Measurements from ENCODE around the gene CCNK.

The CCNK gene

DNA sequence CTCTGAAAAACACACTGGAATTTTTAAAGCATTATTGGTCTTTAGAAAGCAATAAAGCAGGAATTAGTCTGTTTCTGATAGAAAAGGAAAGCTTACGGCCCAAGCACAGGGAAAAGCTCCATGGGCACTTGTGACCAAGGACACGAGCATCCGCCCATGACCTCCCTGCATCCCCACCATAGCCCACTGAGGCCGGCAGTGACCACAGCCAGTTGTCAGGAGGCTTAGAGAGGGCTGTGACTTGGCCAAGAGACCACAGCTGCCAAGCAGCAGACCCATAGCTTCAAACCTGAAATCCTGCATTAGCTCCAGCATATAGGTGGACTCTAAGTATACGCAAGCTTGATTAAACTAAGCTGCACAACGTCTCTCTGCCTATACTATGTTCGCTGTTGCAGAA is 9.5 kb upstream of the CCNK start:
- Histone ChIP-seq H3K4me3 (ENCODE audit: low read depth, low read length, poor library complexity, severe bottlenecking) (no peak overlapping the region), H3K9ac (ENCODE audit: low read length) (no peak overlapping the region), H3F3A (ENCODE audit: insufficient read depth, low read length) (no peaks in the 10 kb centered on the region), H3K9me3 (ENCODE audit: low read length) (no peaks in the 10 kb centered on the region), H3K4me1 (ENCODE audit: insufficient read depth, low read length, severe bottlenecking) (no peaks in the 10 kb centered on the region), H2AFZ (ENCODE audit: low read length) (no peak overlapping the region), H3K27me3 (ENCODE audit: insufficient read depth, low read length) (no peaks in the 10 kb centered on the region), H3K27ac (ENCODE audit: low read depth, low read length, poor library complexity, severe bottlenecking) (no peak overlapping the region), H3K79me2 (ENCODE audit: insufficient read depth, low read length) (peaks cover 61% of the 10 kb centered on the region), H3K4me2 (ENCODE audit: low read length) (no peak overlapping the region), H3K36me3 (ENCODE audit: insufficient read depth, low read length) (no peaks in the 10 kb centered on the region), H4K20me1 (ENCODE audit: insufficient read depth, low read length) (peaks cover 6% of the 10 kb centered on the region), H3K9me2 (ENCODE audit: low read depth, low read length) (no peaks in the 10 kb centered on the region)
- TF ChIP-seq, protein P1, sequence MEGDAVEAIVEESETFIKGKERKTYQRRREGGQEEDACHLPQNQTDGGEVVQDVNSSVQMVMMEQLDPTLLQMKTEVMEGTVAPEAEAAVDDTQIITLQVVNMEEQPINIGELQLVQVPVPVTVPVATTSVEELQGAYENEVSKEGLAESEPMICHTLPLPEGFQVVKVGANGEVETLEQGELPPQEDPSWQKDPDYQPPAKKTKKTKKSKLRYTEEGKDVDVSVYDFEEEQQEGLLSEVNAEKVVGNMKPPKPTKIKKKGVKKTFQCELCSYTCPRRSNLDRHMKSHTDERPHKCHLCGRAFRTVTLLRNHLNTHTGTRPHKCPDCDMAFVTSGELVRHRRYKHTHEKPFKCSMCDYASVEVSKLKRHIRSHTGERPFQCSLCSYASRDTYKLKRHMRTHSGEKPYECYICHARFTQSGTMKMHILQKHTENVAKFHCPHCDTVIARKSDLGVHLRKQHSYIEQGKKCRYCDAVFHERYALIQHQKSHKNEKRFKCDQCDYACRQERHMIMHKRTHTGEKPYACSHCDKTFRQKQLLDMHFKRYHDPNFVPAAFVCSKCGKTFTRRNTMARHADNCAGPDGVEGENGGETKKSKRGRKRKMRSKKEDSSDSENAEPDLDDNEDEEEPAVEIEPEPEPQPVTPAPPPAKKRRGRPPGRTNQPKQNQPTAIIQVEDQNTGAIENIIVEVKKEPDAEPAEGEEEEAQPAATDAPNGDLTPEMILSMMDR (IDR thresholded peaks at IDR 0.05; ENCODE audit: low read length): no peak
- no peak for TF ChIP-seq EZH2 (IDR thresholded peaks at IDR 0.05; ENCODE audit: borderline replicate concordance, low read length)

GRCh38 chr14:99472937-99473336 is 8.3 kb upstream of the CCNK start:
- Histone ChIP-seq H3K4me3 (ENCODE audit: low read depth, low read length, poor library complexity, severe bottlenecking) (no peak overlapping the region), H3K9me3 (ENCODE audit: low read length) (no peaks in the 10 kb centered on the region), H3K9me2 (ENCODE audit: low read depth, low read length) (no peaks in the 10 kb centered on the region), H3K27me3 (ENCODE audit: insufficient read depth, low read length) (no peaks in the 10 kb centered on the region), H3K4me2 (ENCODE audit: low read length) (no peak overlapping the region), H4K20me1 (ENCODE audit: insufficient read depth, low read length) (peaks cover 6% of the 10 kb centered on the region), H3F3A (ENCODE audit: insufficient read depth, low read length) (no peaks in the 10 kb centered on the region), H3K36me3 (ENCODE audit: insufficient read depth, low read length) (no peaks in the 10 kb centered on the region; the same call in 1 of the 2 replicates), H3K27ac (ENCODE audit: low read depth, low read length, poor library complexity, severe bottlenecking) (no peak overlapping the region), H3K9ac (ENCODE audit: low read length) (no peak overlapping the region), H2AFZ (ENCODE audit: low read length) (no peak overlapping the region), H3K79me2 (ENCODE audit: insufficient read depth, low read length) (peaks cover 60% of the 10 kb centered on the region), H3K4me1 (ENCODE audit: insufficient read depth, low read length, severe bottlenecking) (no peaks in the 10 kb centered on the region)
- TF ChIP-seq, protein P1 (IDR thresholded peaks at IDR 0.05; ENCODE audit: low read length): no peak
- no peak for TF ChIP-seq EZH2 (IDR thresholded peaks at IDR 0.05; ENCODE audit: borderline replicate concordance, low read length)

DNA sequence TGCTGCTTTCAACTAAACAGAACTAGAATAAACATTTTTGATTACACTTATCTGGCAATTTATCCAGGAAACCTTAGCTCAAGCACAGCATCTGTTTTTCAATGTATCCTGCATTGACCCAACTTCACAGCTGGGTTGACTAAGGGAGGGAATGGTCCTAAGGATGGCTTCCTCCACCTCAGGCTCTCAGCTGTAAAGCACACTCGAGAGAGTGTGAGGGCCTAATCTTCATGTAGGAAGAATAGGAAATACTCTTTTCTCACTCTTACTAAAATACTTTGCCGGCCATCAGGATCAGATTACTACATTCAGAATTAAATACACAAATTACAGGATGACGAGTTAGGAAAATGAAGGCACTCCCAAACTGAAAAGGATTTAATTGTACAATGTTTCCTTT is 7.8 kb upstream of the CCNK start:
- H3K4me1 ChIP-seq (ENCODE audit: insufficient read depth, low read length, severe bottlenecking): no peaks in the 10 kb centered on the region
- no peaks in the 10 kb centered on the region for H3K9me2 ChIP-seq (ENCODE audit: low read depth, low read length)
- H3K4me3 ChIP-seq (ENCODE audit: low read depth, low read length, poor library complexity, severe bottlenecking): no peak overlapping the region
- no peak overlapping the region for H3K9ac ChIP-seq (ENCODE audit: low read length)
- peaks cover 65% of the 10 kb centered on the region for H3K79me2 ChIP-seq (ENCODE audit: insufficient read depth, low read length)
- H3K36me3 ChIP-seq (ENCODE audit: insufficient read depth, low read length): no peaks in the 10 kb centered on the region; the same call in 1 of the 2 replicates
- H3K27ac ChIP-seq (ENCODE audit: low read depth, low read length, poor library complexity, severe bottlenecking): no peak overlapping the region
- no peaks in the 10 kb centered on the region for H3K27me3 ChIP-seq (ENCODE audit: insufficient read depth, low read length)
- H3K4me2 ChIP-seq (ENCODE audit: low read length): no peak overlapping the region
- no peak overlapping the region for H2AFZ ChIP-seq (ENCODE audit: low read length)
- H4K20me1 ChIP-seq (ENCODE audit: insufficient read depth, low read length): peaks cover 6% of the 10 kb centered on the region
- TF ChIP-seq, protein P1 (IDR thresholded peaks at IDR 0.05; ENCODE audit: low read length): no peak
- no peak for TF ChIP-seq EZH2 (IDR thresholded peaks at IDR 0.05; ENCODE audit: borderline replicate concordance, low read length)
- H3K9me3 ChIP-seq (ENCODE audit: low read length): no peaks in the 10 kb centered on the region
- H3F3A ChIP-seq (ENCODE audit: insufficient read depth, low read length): no peaks in the 10 kb centered on the region
